HG02610 (cell line): Measurements from ENCODE around the gene PLXNB1.
A peak's percentile ranks its signal among the peaks of the same experiment; 100 is the strongest.
"Not testable (repeated sequence)": the region's sequence is repeated elsewhere in the genome, so short reads cannot be mapped to it uniquely, and the experiment has no call there.

Source experiments
- ATAC-seq: cut with Tn5 transposase; IDR thresholded peaks from one replicate; pipeline ENCODE4 v1.9.1; 2021; ENCODE audit warnings: mild to moderate bottlenecking, moderate library complexity; ENCODE audit not compliant: unreplicated experiment

Gene PLXNB1

DNA sequence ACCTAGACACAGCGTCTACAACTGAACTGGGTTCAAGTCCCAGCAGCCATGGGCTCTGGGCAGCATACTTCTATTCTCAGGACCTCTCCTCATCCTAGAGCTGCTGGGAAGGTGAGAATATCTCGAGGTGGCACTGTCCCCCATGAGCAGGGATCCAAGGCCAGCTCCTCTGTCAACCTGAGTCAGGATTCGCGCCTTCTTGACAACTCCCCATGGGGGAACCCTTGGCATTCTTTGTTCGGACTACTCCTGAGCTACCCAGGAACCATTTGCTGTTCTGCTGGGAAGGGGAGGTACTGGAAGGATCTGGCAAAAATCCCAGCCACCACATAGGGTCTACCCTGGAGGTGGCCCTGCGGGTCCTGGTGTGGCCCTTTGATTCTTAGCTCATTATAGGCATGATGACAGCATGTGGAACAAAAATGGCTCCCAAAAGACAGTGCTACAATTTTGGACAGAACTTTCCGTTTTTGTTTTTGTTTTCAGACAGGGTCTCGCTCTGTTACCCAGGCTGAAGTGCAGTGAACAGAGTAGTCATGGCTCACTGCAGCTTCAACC is 22.3 kb downstream of the PLXNB1 start:
- no peak for ATAC-seq

DNA sequence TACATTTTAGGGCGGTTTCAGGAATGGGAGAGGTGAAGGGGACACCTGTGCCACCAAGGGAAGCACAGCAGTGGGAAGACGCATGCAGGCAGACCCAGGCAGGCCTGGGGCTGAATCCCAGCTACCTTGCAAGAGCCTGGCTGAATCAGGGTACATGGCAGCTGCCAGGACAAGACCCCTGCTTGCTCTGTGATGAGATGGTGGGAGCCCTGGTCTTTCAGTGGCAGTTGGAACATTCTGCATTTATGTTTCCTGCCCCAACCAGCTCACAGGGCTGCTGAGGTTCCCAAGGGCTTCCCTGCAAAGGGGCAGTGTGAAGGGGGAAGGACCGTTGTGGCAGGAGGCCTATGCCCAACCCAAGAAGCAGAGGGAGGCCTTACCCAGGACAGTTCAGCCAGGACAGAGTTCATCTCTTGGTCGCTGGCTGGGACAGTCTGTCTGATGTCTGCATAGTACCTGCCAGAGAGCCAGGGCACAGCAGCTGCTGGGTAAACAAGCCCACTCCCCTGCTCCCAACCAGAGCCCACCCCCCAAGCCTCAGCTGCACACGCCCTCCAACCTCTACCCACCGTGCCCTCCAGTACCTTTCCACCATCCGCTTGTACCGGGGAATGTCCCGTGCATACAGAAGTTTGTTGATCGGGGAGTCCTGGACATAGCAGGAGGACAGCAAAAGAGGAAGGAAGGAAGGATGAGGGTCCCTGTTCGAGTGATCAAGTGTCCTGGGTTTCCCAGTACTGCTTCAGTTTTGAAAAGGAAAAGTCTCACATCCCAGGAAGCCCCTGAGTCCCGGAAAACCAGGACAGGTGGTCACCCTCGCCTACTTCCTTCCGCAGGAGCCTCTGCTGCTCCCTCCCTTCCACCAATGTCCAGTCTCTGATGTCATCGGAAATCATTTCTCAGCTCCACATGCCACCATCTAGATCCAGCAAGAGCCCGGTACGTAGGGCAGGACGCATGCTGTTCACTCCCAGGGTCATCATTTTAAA is 23.1 kb downstream of the PLXNB1 start:
- ATAC-seq: no peak

DNA sequence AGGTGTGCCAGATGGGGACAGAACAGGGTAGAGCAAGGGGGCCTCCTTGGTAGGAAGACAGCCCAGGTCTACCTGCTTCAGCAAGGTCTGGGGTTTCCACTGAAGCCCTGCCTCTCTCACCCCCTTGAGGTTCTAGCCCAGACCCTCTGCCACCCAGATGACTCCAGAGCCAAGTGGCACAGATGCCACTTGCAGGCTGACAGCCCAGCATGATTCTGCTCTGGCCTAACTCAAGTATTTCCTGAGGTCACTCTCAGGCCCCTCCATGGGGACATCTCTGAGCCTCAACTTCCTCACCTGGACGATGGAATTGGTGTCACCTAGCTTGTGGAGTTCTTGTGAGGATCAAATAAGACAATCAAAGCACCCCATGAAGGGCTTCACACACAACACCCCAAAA is 23.9 kb downstream of the PLXNB1 start:
- ATAC-seq: no peak

DNA sequence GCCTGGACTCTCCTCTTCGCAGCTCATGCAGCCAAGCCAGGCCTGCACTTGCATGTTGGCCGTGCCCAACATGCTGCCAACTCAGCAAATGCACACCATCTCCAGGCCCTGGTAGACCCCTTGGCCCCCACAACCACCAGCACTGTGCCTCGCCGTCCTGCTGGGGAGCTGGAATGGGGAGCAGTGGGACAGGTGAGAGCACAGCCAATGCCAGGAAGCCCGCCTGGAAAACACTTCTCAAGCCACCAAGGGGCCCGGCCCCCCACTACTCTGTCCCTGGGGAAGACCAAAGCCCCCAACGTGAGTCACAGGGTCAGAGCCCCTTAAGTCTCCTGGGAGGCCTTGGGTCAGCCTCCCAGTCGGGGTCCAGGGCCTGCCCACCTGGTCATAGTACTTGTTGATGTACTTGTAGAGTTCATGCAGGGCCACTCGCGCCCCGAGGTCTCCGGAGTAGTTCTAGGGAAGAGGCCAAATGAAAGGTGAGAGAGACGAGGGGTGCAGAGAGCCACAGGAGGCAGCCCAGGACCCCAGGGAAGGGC is 24.5 kb downstream of the PLXNB1 start:
- no peak for ATAC-seq

DNA sequence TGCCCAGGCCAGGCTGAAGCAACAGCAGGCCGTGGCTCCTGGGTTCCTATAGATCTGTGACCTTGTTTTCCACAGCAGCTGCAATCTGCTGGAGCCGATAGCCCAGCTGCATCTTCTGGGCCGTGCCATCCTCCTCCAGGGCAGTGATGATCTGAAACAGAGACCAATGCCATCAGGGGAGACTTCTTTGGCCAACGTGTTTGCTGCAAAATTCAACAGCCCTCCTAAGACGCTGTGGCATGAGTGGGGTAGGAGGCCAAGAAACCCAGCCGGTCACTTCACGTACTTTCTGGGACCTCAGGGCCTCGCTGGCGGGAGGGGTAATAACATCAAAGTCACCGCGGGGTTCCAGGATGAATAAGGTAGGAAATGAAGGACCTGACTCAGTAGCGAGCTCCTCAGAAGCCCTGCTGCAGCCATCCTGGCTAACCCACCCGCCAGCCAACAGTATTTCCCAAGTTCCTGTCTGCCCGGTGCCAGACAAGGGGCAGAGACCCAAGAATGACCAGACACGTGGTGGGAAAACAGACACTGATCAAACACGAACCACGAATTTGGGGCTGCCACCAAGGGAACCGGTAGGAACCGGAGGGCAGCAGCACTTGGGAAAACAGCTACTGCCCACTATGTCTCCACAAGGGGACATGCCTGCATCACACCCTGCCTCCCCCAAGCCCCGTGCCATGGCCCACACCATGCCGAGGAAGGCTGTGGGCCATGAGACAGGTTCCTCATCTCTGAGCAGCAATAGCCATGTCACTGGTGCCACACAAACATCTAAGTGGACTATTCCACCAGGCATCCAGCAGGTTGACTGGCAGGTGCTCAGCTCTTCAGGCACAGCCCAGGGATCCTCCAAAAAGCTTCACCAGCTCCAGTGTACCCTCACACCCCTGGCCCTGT is 25.2 kb downstream of the PLXNB1 start:
- no peak for ATAC-seq

DNA sequence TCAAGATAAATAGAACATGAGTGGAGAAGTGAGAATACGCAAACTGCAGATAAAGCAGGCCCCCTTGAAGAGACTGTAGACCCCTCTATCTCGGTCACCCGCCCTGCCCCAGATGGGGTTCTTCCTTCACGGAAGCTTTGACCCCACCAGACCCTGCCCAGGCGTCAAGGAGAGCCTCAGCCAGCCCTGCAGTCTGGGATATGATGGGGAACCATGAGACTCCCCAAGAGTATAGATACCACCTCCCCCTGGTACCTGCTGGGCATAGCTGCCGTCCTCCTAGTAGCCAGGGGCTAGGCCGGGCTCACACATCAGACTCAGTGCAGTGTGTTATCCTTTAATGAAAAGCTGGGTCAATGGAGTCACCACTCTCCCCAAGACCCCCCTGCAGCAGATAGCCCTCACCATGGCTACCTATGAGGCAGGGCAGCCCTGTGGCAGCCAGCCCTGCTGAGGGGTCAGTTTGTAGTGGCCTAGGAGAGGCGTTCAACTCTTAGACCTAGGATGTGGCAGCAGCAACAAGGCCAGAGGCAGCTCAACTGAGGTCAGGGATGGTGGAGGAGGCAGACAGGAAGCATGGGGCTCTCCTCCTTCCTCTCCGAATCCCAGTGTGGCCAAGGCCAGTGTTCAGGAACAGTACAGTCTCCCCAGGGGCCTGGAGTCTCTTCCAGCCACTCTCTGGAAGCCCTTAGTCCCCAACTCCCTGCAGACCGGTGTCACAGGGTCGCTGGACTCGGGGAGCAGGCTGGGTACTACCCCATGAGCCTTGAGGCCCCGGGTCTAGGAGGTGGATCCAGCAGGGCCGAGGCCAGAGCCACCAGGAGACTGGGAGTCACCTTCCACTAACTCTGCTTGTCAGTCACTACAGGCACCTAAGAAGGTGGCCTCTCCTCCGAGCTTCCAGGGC is 26.1 kb downstream of the PLXNB1 start:
- ATAC-seq: no peak

DNA sequence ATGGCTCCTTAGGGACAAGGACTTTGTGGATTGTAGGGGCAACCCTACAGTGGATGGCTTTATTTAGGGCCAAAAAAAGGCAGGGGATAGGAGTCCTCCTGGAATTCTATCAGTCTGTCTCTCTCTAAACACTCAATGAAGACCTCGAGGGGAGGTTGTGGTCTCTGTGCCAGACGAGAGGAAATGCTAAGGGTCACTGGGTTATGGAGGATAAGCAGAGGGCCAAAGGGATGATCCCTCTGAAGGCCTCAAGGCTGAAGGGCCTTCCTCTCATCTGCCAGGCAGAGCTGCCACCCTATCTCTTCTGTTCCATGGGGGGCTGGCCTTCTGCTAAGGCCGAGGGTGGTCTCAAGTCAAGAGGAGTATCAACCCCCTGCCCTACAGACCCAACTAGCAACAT is 27.0 kb downstream of the PLXNB1 start:
- no peak for ATAC-seq

DNA sequence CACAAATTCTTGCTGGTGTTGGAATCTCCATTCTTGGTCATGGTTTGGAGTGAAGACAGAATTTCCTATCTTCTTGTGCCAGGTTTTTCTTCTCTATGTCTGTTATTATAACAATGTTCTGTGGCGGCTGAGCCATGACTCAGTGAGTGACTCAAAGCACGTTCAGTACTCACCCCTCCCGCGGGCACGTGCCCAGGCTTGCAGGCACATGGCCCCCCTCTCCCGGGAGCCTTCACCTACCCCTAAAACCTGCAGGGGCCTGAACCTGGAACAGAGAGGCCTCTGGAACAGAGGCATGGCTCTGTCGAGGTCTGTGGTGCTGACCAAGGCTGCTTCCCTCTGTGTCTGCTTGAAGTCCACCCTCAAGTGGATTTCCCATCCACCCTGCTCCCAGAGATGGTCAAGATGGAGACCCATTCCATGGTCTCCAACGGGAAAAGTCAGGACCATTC is 27.6 kb downstream of the PLXNB1 start:
- ATAC-seq: no peak

DNA sequence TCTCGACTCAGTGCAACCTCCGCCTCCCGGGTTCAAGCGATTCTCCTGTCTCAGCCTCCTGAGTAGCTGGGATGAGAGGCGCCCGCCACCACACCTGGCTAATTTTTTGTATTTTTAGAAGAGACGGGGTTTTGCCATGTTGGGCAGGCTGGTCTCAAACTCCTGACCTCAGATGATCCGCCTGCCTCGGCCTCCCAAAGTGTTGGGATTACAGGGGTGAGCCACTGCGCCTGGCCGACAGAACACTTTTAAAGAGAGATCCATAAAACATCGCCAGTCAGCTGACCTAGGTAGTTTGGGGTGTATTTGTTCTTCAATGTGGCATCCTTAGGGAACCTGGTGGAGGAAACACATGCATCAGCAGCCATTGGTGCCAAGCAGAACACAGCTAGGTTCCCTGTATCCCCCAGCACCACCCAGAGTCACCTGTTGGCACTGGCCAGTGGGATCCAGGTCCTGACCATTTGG is 28.4 kb downstream of the PLXNB1 start:
- not testable (repeated sequence) for ATAC-seq

DNA sequence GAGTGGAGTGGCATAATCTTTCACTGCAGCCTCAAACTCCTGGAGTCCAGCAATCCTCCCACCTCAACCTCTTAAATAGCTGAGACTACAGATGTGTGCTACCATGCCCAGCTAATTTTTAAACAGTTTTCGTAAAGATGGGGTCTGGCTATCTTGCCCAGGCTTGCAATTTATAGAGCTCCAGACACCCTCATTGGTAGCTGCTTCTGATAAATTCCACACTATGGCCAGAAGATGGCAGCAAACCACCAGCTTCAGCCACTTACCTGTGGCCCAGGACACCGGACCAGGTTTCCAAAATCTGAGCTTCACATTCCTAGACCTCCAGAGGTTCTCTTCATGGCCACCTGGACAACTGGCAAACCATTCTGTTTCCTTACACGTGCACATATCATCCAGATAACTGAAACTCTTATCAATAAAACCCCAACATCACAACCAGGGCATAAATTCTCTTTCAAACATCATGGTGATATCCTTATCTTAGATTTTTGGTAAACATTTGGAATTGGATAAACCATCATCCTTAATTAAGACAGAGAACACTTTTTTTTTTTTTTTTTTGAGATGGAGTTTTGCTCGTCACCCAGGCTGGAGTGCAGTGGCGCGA is 29.0 kb downstream of the PLXNB1 start:
- peak; percentile 49 for ATAC-seq

DNA sequence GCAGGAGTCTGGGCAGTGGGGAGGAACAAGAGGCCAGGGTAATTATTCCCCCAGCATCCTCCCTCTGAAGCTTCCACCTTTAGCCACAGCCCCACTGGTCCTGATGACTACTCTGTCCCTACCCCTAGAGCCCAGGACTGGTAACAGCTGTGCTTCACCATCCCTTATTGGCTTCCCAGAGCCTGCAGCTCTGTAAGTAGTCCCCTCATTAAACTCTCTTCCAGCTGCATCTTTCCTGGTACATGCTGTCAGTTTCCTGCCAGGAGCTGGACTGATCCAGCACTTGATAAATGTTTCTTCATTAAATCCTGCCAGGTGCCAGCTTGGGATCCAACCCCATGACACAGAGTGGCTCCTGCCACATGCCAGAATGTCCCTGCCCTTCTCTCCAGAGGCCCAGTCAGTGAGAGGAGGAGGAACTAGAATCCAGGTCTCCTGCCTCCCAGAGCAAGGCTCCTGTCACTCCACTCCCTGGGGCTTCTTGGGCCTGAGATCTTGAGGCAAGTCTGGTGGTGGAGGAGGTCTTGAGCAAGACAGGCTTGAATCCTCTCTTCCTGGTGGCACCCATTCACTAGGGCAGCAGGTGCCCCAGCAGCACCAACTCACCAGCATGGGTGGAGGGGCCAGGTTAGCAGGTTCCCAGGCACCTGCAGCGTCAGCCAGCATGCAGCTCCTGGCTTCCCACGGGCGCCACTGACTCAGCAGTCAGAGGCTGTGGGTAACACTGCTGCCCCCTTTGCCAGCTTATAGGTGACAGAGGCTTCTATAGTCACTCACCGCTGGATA is 30.3 kb downstream of the PLXNB1 start:
- ATAC-seq: no peak

DNA sequence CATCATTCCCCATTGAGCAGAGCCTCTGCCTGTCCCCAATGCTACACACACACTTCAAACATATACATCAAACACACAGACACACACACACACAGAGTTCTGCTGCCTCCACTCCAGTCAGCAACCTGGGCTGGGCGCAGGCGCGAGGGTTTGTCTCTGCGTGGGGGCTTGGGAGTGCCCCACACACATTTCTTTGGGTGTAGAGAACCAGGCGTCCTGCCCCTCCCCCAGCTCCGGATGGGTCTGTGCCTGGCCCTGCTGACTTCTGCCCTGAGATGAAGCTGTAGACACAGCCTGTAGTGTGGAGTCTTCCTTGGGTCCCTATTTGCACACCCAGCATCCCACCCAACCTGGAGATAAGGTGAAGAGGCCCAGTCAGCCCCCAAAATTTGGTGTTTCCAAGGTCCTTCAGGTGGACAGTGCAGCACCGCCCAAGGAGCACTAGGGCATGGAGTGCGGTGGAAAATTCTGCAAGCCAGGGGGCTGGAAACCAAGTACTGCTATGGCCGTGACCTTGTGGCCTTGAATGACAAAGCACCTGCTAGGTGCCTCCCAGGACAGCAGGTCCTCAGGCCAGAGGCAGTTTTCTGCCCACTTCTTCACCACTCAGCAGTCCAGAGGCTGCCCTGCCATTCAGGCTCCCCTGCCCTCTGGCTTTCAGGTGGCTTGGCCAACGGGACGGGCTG is 31.0 kb downstream of the PLXNB1 start:
- no peak for ATAC-seq

DNA sequence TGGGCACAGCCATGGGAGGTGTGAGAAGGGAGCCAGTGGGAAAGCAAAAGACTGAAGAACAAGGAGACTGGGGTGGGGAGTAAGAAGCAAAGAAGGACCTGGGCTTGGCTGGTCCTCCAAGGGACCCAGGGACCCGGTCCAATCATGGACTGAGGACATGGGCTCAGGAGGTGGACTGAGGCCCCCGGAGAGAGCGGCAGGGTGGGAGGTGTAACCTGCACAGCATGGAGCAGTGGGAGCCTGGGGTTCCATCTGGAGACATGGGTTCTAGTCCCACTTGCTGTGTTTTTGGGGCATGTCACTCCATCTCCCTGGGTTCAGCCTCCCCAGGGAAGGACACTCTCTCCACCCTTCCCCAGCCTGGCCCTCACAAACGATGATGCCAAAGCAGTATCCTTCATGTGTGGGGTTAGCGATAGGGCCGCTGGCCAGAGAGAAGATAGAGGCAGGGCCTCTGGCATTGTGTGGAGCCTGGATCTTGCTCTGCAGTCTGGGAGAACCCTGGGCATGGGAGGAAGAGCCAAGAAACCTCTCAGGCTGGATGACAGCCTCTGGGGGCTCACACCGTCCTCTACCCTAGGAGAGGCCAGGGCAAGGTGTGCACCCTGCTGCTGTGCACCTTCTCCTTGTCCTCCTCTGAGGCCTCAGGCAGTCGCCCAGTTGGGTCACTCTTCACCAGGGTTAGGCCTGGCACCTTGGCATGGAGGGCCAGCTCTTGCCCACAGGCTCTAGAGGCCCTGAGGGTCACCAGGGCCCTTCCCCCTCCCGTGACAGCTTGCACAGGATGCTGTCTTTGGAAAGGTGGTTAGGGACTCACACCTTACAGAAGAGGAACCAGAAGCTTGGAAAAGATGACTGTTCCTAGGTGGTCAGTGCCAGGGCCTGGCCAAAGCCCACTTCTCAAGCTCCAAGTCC is 31.9 kb downstream of the PLXNB1 start:
- ATAC-seq: no peak

DNA sequence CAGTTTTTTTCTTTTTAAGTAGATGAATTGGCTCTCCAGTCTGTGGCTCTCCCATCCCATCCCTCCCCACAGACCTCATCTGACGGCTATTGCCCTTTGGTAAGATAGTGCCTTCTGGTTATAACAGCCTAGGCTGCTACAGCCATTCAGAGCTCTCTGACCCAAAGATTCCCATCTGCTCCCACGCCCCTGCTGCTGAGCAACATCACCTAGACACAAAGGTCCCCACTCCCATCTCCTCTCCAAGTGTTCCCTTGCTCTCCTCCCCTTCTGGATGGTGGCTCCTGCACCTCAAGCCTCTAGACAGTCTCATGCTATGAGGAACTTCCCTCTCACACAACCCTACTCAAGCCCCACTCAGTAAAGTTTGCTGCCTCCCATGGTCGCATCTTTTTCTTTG is 34.2 kb downstream of the PLXNB1 start:
- ATAC-seq: no peak

DNA sequence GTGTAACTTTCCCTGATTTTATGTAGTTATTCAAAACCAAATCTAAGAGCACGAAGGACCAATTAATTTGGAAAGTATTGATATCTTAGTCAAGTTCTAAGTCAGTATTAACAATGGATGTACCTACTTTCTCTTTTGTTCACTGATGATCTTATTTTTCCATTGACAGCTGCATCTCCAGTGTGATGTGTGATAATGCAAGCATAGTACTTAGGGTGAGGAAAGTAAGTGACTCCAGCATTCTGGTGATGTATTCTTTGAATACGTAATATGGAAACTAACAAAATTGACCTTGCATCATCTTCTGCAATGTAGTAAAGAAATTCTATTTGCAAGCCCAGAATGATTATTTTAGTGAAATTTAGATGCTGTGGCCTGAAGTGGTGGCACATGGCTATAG is 35.5 kb downstream of the PLXNB1 start:
- ATAC-seq: no peak

DNA sequence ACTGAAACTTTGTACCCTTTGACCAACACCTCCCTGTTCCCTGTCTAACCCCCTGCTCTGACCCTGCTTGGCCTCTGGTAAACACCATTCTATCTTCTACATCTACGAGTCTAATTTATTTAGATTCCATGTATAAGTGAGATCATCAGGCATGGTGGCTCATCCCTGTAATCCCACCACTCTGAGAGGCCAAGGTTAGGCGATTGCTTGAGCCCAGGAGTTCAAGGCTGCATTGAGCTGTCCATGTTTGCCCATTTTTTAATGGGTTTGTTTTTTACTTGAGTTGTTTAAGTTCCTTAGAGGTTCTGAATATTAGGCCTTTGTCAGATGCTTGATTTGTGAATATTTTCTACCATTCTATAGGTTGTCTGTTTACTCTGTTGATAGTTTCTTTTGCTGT is 40.9 kb downstream of the PLXNB1 start:
- no peak for ATAC-seq

DNA sequence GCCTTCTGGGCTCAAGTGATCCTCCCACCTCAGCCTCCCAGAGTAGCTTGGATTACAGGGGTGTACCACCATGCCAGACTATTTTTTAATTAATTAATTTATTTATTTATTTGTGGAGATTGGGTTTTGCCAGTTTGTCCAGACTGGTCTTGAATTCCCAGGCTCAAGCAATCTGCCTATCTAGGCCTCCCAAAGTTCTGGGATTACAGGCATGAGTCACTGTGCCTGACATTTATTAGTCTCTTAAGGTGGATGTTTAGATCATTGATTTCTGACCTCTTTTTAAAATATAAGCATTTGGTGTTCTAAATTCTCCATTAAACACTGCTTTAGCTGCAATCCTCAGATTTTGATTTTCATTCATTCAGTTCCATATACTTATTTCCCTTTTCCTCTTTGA is 42.3 kb downstream of the PLXNB1 start:
- no peak for ATAC-seq
